Trophoblast cell (in vitro differentiated cells and primary cell): Measurements from ENCODE around the gene ZBTB7C.

ENCODE experiments used
- DNase-seq, 2 donors: peaks; one replicate each; pipeline ENCODE4 v3.0.0-alpha.2; 2016
- H2AFZ ChIP-seq: 2 replicates; pipeline ENCODE4 v1.6.1; 2013; ENCODE audit warnings: low read length, moderate library complexity, mild to moderate bottlenecking; ENCODE audit not compliant: insufficient read depth, poor library complexity
- H2AK5ac ChIP-seq: 2 replicates; pipeline ENCODE4 v1.6.1; 2013; ENCODE audit warnings: mild to moderate bottlenecking, low read length
- H2BK120ac ChIP-seq: 2 replicates; pipeline ENCODE4 v1.6.1; 2013; ENCODE audit warnings: low read length, mild to moderate bottlenecking, moderate library complexity; ENCODE audit not compliant: insufficient read depth, poor library complexity
- H2BK12ac ChIP-seq: 2 replicates; pipeline ENCODE4 v1.6.1; 2013; ENCODE audit warnings: mild to moderate bottlenecking, low read length, moderate library complexity
- H2BK5ac ChIP-seq: 2 replicates; pipeline ENCODE4 v1.6.1; 2013; ENCODE audit warnings: low read length, low read depth, moderate library complexity, mild to moderate bottlenecking; ENCODE audit not compliant: poor library complexity
- H3K14ac ChIP-seq: 2 replicates; pipeline ENCODE4 v1.6.1; 2013; ENCODE audit warnings: mild to moderate bottlenecking, low read length
- H3K18ac ChIP-seq: 2 replicates; pipeline ENCODE4 v1.6.1; 2013; ENCODE audit warnings: mild to moderate bottlenecking, low read length
- H3K23ac ChIP-seq: 2 replicates; pipeline ENCODE4 v1.6.1; 2013; ENCODE audit warnings: low read length
- H3K27ac ChIP-seq: 2 replicates; pipeline ENCODE4 v1.5.1; 2013; ENCODE audit warnings: low read depth, mild to moderate bottlenecking, inconsistent platforms, low read length, moderate library complexity
- H3K27me3 ChIP-seq: 2 replicates; pipeline ENCODE4 v1.6.1; 2013; ENCODE audit warnings: inconsistent platforms, mild to moderate bottlenecking, low read length, moderate library complexity; ENCODE audit not compliant: insufficient read depth
- H3K36me3 ChIP-seq, 2 experiments: 1 replicate in 1 of 2; 2 replicates in 1 of 2; pipeline ENCODE4 v1.6.1; 2013; ENCODE audit warnings: low read length in 2 of 2, mild to moderate bottlenecking in 2 of 2, moderate library complexity in 1 of 2; ENCODE audit not compliant: insufficient read depth in 2 of 2, control insufficient read depth in 1 of 2
- H3K4ac ChIP-seq: 2 replicates; pipeline ENCODE4 v1.6.1; 2013; ENCODE audit warnings: low read depth, mild to moderate bottlenecking, low read length, moderate library complexity
- H3K4me1 ChIP-seq, 2 experiments: 1 replicate in 1 of 2; 2 replicates in 1 of 2; pipeline ENCODE4 v1.6.1; 2013; ENCODE audit warnings: low read length in 2 of 2, mild to moderate bottlenecking in 2 of 2, moderate library complexity in 1 of 2; ENCODE audit not compliant: insufficient read depth in 2 of 2, control insufficient read depth in 1 of 2
- H3K4me2 ChIP-seq: 2 replicates; pipeline ENCODE4 v1.6.1; 2013; ENCODE audit warnings: inconsistent platforms, mild to moderate bottlenecking, low read length, moderate library complexity
- H3K4me3 ChIP-seq: 2 replicates; pipeline ENCODE4 v1.5.1; 2013; ENCODE audit warnings: mild to moderate bottlenecking, low read depth, low read length, inconsistent platforms
- H3K79me1 ChIP-seq: one replicate; pipeline ENCODE4 v1.6.1; 2013; ENCODE audit warnings: low read length
- H3K79me2 ChIP-seq: 2 replicates; pipeline ENCODE4 v1.6.1; 2013; ENCODE audit warnings: low read length, mild to moderate bottlenecking; ENCODE audit not compliant: control insufficient read depth, insufficient read depth, poor library complexity
- H3K9ac ChIP-seq: 2 replicates; pipeline ENCODE4 v1.6.1; 2013; ENCODE audit warnings: mild to moderate bottlenecking, low read length
- H3K9me3 ChIP-seq: 2 replicates; pipeline ENCODE4 v1.6.1; 2013; ENCODE audit warnings: low read depth, mild to moderate bottlenecking, control low read depth, inconsistent platforms, low read length; ENCODE audit not compliant: insufficient read depth
- H4K12ac ChIP-seq: 2 replicates; pipeline ENCODE4 v1.6.1; 2013; ENCODE audit warnings: low read depth, mild to moderate bottlenecking, low read length, moderate library complexity
- H4K8ac ChIP-seq: 2 replicates; pipeline ENCODE4 v1.6.1; 2013; ENCODE audit warnings: low read depth, mild to moderate bottlenecking, low read length, moderate library complexity
- H4K91ac ChIP-seq: one replicate; pipeline ENCODE4 v1.6.1; 2013; ENCODE audit warnings: low read depth, mild to moderate bottlenecking, low read length, moderate library complexity
- WGBS: extraction: QIAGEN DNeasy Blood & Tissue Kit; methylation state at CpG from one replicate; pipeline ENCODE4 v1.1.7; 2013; ENCODE audit warnings: missing lambda C conversion rate; ENCODE audit not compliant: insufficient read length, insufficient coverage; ENCODE audit errors: extremely low coverage; 5-methylcytosine and 5-hydroxymethylcytosine counted together

The ZBTB7C gene

DNA sequence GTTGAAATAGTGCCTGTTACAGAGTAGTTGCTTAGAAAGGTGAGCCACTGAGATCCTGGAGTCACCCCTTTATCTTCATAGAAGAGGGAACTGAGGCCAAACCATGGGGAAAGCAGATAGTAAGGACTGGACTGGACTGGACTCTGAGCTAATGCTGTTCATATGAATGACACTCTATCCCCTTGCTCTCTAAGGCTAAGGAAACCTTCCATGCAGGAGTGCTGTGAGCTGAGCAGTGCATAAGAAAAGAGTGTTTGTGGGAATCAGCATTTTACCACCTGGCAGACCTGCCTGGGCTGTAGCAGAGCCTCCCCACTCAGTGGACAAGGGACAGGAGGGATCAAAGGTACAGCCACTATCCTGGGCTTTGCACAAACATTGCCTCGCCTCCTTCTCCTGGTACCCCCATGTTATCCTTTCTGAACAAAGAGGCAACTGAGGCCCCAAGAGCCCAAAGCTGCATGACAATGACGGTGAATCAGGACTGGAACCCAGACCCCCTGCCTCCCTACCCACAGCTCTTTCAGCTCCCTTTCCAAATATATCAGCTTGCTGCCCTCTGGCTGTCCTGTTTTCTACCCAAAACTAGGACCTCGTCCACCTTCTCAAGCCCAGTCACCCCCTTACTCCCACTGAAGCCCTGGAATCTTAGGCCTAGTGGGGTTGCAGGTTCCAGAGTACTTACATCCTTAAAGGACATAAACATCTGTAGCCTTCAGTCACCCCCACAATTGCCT lies 227.9 kb downstream of the ZBTB7C start:
- Histone ChIP-seq H3K4me2 (no peak overlapping the region), H2BK5ac (no peak overlapping the region), H3K4me3 (no peak overlapping the region), H3K23ac (no peak overlapping the region), H3K4me1 (no peaks in the 10 kb centered on the region), H4K8ac (no peak overlapping the region), H4K91ac (no peak overlapping the region), H3K27ac (no peak overlapping the region), H2BK12ac (no peak overlapping the region), H2BK120ac (no peak overlapping the region), H4K12ac (no peak overlapping the region), H3K79me1 (no peaks in the 10 kb centered on the region), H3K18ac (no peak overlapping the region), H3K9ac (no peak overlapping the region), H2AFZ (no peak overlapping the region), H3K9me3 (peaks cover 2% of the 10 kb centered on the region), H3K27me3 (no peaks in the 10 kb centered on the region), H3K4ac (no peak overlapping the region), H3K14ac (no peak overlapping the region), H3K36me3 (no peaks in the 10 kb centered on the region), H2AK5ac (no peak overlapping the region), H3K79me2 (no peaks in the 10 kb centered on the region)
- WGBS = no CpG with 5 or more reads among the region's 3 CpGs
- DNase-seq = no peak

DNA sequence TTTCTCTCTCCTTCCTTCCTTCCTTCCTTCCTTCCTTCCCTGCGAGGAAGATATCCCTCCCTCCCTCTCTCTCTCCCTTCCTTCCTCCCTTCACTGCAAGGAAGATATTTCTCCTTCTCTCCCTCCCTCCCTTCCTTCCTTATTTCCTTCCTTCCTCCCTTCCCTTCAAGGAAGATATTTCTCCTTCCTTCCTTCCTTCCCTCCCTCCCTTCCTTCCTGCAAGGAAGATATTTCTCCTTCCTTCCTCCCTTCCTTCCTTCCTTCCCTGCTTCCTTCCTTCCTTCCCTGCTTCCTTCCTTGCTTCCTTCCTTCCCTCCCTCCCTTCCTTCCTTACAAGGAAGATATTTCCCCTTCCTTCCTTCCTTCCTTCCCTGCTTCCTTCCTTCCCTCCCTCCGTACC lies 229.5 kb downstream of the ZBTB7C start:
- Histone ChIP-seq H2BK12ac (no peak overlapping the region), H3K79me2 (no peaks in the 10 kb centered on the region), H2BK120ac (no peak overlapping the region), H2AK5ac (no peak overlapping the region), H4K12ac (no peak overlapping the region), H3K27me3 (no peaks in the 10 kb centered on the region), H3K4ac (no peak overlapping the region), H3K4me3 (no peak overlapping the region), H3K27ac (no peak overlapping the region), H3K18ac (no peak overlapping the region), H3K4me2 (no peak overlapping the region), H3K9ac (no peak overlapping the region), H3K14ac (no peak overlapping the region), H3K23ac (no peak overlapping the region), H3K36me3 (no peaks in the 10 kb centered on the region), H4K91ac (no peak overlapping the region), H2AFZ (no peak overlapping the region), H3K9me3 (peaks cover 2% of the 10 kb centered on the region), H3K79me1 (no peaks in the 10 kb centered on the region), H2BK5ac (no peak overlapping the region), H4K8ac (no peak overlapping the region), H3K4me1 (no peaks in the 10 kb centered on the region)
- no peak for DNase-seq
- no CpG with 5 or more reads among the region's 2 CpGs for WGBS

DNA sequence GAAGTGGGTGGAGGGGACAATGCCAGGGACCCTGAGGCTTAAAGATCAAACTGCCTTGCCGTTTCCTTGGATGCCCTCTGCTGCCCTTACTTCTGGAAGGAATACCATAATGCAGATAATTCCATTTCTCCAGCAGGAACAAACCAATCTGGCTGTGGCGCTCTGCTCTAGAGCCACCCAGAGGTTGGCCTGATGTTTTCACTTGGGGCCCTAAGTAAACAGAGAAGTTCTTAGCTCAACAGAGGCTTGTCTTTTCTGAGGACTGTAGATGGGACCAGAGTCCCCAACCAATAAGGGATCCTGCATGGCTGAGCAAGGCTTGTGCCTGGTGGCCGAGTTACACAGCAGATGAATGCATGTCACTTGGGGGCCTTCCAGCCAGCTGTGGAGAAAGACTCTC lies 230.2 kb downstream of the ZBTB7C start:
- Histone ChIP-seq H3K18ac (no peak overlapping the region), H3K36me3 (no peaks in the 10 kb centered on the region), H4K8ac (no peak overlapping the region), H4K91ac (no peak overlapping the region), H3K23ac (no peak overlapping the region), H3K4me1 (no peaks in the 10 kb centered on the region), H2BK5ac (no peak overlapping the region), H2AFZ (no peak overlapping the region), H3K27me3 (no peaks in the 10 kb centered on the region), H3K27ac (no peak overlapping the region), H3K4ac (no peak overlapping the region), H3K9ac (no peak overlapping the region), H3K4me3 (no peak overlapping the region), H4K12ac (no peak overlapping the region), H2BK120ac (no peak overlapping the region), H2BK12ac (no peak overlapping the region), H3K14ac (no peak overlapping the region), H2AK5ac (no peak overlapping the region), H3K79me2 (no peaks in the 10 kb centered on the region), H3K79me1 (no peaks in the 10 kb centered on the region), H3K4me2 (no peak overlapping the region), H3K9me3 (peaks cover 2% of the 10 kb centered on the region)
- no peak for DNase-seq
- WGBS = no CpG with 5 or more reads among the region's 3 CpGs

DNA sequence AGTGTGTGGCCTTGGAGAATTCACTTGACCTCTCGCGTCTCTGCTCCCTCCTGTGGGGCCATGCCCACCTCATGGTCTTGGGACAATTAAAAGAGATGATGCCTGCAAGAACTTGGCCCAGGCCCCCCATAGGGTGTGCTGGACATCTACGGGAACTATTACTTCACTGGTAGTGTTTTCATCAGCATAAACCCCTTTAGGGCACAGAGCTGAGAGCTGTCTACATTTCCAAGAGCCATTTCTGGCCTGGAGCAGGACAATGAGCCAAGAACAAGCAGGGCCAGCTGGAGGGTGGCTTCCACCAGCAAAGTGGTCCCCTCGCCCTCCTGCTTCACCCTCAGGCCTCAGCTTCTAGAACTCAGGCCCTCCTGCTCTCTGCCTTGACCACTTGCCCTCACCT lies 232.3 kb downstream of the ZBTB7C start:
- Histone ChIP-seq H3K9me3 (peaks cover 2% of the 10 kb centered on the region), H3K18ac (no peak overlapping the region), H3K14ac (no peak overlapping the region), H2BK12ac (no peak overlapping the region), H3K4me3 (no peak overlapping the region), H2BK5ac (no peak overlapping the region), H3K4me1 (no peaks in the 10 kb centered on the region), H3K4ac (no peak overlapping the region), H2AK5ac (no peak overlapping the region), H3K27me3 (no peaks in the 10 kb centered on the region), H2AFZ (no peak overlapping the region), H4K12ac (no peak overlapping the region), H3K27ac (no peak overlapping the region), H4K91ac (no peak overlapping the region), H2BK120ac (no peak overlapping the region), H3K23ac (no peak overlapping the region), H3K36me3 (no peaks in the 10 kb centered on the region), H3K79me1 (no peaks in the 10 kb centered on the region), H3K79me2 (no peaks in the 10 kb centered on the region), H3K4me2 (no peak overlapping the region), H3K9ac (no peak overlapping the region), H4K8ac (no peak overlapping the region)
- WGBS = no CpG with 5 or more reads among the region's 4 CpGs
- DNase-seq = no peak
